C4-2B (cell line): ENCODE measurements around the gene TNS2.

Experiments
- H3K27ac ChIP-seq: fragments of 450-650 bp; 2 replicates; pipeline ENCODE4 v1.5.1; 2017
- ZFX ChIP-seq: fragments of 450-650 bp; IDR thresholded peaks from 2 replicates; pipeline ENCODE4 v1.6.1; 2017
- TF ChIP-seq, protein P1 (sequence below): fragments of 450-650 bp; conservative IDR thresholded peaks from 2 replicates; pipeline ENCODE4 v1.5.1; 2017; ENCODE audit warnings: mild to moderate bottlenecking

TNS2 gene

GRCh38 chr12:53097564-53098353 is 47.9 kb downstream of the TNS2 start, which contains the start of gene IGFBP6:
IGFBP6 (plus strand) TSS chr12:53097667; CDS start chr12:53097718, 51 bp downstream.
- TF ChIP-seq ZFX, result no peak
- TF ChIP-seq, protein P1, sequence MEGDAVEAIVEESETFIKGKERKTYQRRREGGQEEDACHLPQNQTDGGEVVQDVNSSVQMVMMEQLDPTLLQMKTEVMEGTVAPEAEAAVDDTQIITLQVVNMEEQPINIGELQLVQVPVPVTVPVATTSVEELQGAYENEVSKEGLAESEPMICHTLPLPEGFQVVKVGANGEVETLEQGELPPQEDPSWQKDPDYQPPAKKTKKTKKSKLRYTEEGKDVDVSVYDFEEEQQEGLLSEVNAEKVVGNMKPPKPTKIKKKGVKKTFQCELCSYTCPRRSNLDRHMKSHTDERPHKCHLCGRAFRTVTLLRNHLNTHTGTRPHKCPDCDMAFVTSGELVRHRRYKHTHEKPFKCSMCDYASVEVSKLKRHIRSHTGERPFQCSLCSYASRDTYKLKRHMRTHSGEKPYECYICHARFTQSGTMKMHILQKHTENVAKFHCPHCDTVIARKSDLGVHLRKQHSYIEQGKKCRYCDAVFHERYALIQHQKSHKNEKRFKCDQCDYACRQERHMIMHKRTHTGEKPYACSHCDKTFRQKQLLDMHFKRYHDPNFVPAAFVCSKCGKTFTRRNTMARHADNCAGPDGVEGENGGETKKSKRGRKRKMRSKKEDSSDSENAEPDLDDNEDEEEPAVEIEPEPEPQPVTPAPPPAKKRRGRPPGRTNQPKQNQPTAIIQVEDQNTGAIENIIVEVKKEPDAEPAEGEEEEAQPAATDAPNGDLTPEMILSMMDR, result no peak
- no peak within 1 kb of the TSS for H3K27ac ChIP-seq

DNA sequence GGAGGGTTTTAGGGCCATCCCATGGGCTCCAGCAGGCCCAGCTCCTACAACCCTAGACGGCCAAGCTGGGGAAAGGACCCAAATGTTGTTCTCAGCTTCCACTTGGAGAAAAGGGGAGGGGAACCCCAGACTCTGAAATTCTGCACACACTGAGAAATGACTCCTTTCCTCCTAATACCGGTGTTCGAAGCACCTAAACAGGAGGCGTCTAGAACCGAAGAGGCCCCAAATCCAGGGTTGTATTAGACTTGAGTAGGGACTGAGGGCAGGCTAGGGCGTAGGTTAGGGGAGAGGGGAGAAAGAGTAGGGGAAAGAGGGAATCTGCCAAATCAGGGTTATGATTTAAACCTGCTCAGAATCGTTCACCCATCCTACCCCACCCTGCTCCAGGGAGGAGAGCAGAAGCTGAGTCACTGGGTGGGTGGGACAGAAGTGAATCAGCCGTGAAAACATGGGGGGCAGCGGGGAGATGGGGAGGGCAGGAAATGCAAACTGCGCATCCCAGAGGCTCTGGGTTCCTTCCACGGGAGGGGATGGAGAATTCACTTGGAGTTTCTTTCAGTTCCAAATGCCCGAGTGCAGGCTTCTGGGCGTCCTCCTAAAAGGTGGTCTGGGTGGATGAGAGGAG is 48.6 kb downstream of the TNS2 start:
- TF ChIP-seq, protein P1, result no peak
- TF ChIP-seq ZFX, result no peak
- H3K27ac ChIP-seq, result no peak overlapping the region

DNA sequence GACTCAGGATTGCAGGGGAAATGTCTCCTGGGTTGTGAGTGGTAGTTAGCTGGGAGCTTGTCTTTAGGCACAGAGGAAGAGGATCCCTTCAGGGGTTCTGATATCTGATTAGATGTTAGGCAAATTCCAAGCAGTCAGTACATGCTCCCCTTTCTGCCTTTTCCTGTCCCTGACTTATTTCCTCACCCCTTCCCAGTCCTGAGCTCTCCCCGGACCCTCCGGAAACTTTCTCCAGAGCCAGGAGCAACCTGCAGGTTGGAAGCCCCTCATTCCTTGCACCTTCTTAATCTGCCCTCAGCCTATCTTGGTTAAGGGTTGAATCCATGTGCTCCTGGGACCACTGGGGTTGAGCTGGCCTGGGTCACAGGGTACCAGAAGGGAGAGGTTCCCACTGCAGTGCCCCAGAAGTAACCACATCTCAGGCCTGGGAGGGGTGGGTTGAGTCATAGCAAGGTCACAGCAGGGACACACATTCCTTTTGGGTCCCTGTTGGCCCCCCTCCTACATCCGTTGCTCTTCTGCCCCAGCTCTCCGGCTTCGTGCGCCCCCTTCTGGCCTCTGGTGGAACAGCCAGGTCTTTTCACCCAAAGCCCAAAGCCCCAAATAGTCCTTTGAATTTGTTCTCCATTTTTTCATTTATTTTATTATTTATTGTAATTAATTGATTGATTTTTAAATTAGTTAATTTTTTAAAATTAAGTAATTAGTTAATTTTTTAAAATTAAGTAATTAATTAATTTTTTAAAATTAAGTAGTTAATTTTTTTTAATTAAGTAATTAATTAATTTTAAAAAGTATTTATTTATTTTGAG is 49.4 kb downstream of the TNS2 start:
- TF ChIP-seq, protein P1, result peak; percentile 98
- no peak for TF ChIP-seq ZFX
- H3K27ac ChIP-seq, result no peak overlapping the region

- TF ChIP-seq ZFX, result no peak
- TF ChIP-seq, protein P1, result no peak
- H3K27ac ChIP-seq, result no peak overlapping the region
Measured at GRCh38 chr12:53100466-53101151, 50.7 kb downstream of the TNS2 start.

GRCh38 chr12:53101266-53101665 is 51.4 kb downstream of the TNS2 start:
- TF ChIP-seq, protein P1, result no peak
- TF ChIP-seq ZFX, result no peak
- H3K27ac ChIP-seq, result no peak overlapping the region

GRCh38 chr12:53101931-53102781 is 52.3 kb downstream of the TNS2 start:
- no peak overlapping the region for H3K27ac ChIP-seq
- TF ChIP-seq, protein P1, result no peak
- no peak for TF ChIP-seq ZFX
